WTC11 (cell line): Measurements from ENCODE around the gene PRRT1.

Experiments
- CREM ChIP-seq: sonication (generic); formaldehyde crosslinking; IDR thresholded peaks from 2 replicates; pipeline ENCODE4 v1.8.1; 2022; ENCODE audit warnings: mild to moderate bottlenecking, missing genetic modification reagents, moderate library complexity
- CTCF ChIP-seq: fragments of 200-600 bp; IDR thresholded peaks from 2 replicates; pipeline ENCODE4 v1.8.0; 2022; ENCODE audit warnings: antibody characterized with exemption
- ZNF121 ChIP-seq: sonication (generic); formaldehyde crosslinking; IDR thresholded peaks from 2 replicates; pipeline ENCODE4 v1.8.0; 2023; ENCODE audit warnings: missing genetic modification reagents

GRCh38 chr6:32147401-32148132 lies 4.2 kb downstream of the PRRT1 start:
- TF ChIP-seq ZNF121 (no peak), CTCF (no peak), CREM (no peak)
